ENCODE data around the gene AOX1.

The AOX1 gene

GRCh38 chr2:200616193-200616592 is 30.4 kb downstream of the AOX1 start:
- TF ChIP-seq POLR2AphosphoS5 (IDR thresholded peaks at IDR 0.05; ENCODE audit: low read depth) (no peak), SPI1 (IDR thresholded peaks at IDR 0.05; ENCODE audit: borderline replicate concordance, low read depth) (no peak), GABPA (IDR thresholded peaks at IDR 0.05; ENCODE audit: low read depth) (no peak), REST (IDR thresholded peaks at IDR 0.05; ENCODE audit: insufficient replicate concordance, low read depth) (no peak), CTCF (IDR thresholded peaks at IDR 0.05; ENCODE audit: insufficient read depth, low read length) (no peak)
- H3K27me3 ChIP-seq (ENCODE audit: insufficient read depth, poor library complexity, severe bottlenecking): no peaks in the 10 kb centered on the region
- no peak for DNase-seq (ENCODE audit: low read depth in 1 of 2, low spot score in 1 of 2)
- no peak overlapping the region for H3K27ac ChIP-seq (replicated peaks)
- H3K4me3 ChIP-seq (replicated peaks; ENCODE audit: insufficient read depth, low read length): no peak overlapping the region

GRCh38 chr2:200616656-200617055 is 30.8 kb downstream of the AOX1 start:
- Histone ChIP-seq H3K4me3 (replicated peaks; ENCODE audit: insufficient read depth, low read length) (no peak overlapping the region), H3K27me3 (ENCODE audit: insufficient read depth, poor library complexity, severe bottlenecking) (no peaks in the 10 kb centered on the region), H3K27ac (replicated peaks) (no peak overlapping the region)
- DNase-seq (ENCODE audit: low read depth in 1 of 2, low spot score in 1 of 2): no peak
- TF ChIP-seq CTCF (IDR thresholded peaks at IDR 0.05; ENCODE audit: insufficient read depth, low read length) (no peak), GABPA (IDR thresholded peaks at IDR 0.05; ENCODE audit: low read depth) (no peak), REST (IDR thresholded peaks at IDR 0.05; ENCODE audit: insufficient replicate concordance, low read depth) (no peak), POLR2AphosphoS5 (IDR thresholded peaks at IDR 0.05; ENCODE audit: low read depth) (no peak), SPI1 (IDR thresholded peaks at IDR 0.05; ENCODE audit: borderline replicate concordance, low read depth) (no peak)

- no peak for DNase-seq (ENCODE audit: low read depth in 1 of 2, low spot score in 1 of 2)
- 0 out of 2 replicates have a peak, but pooled peaks have one; percentile 35 for TF ChIP-seq SPI1 (IDR thresholded peaks at IDR 0.05; ENCODE audit: borderline replicate concordance, low read depth)
- no peak for TF ChIP-seq POLR2AphosphoS5 (IDR thresholded peaks at IDR 0.05; ENCODE audit: low read depth)
- TF ChIP-seq CTCF (IDR thresholded peaks at IDR 0.05; ENCODE audit: insufficient read depth, low read length): no peak
- Histone ChIP-seq H3K27me3 (ENCODE audit: insufficient read depth, poor library complexity, severe bottlenecking) (no peaks in the 10 kb centered on the region), H3K27ac (replicated peaks) (no peak overlapping the region), H3K4me3 (replicated peaks; ENCODE audit: insufficient read depth, low read length) (no peak overlapping the region)
Observed at GRCh38 chr2:200617156-200618053, 31.6 kb downstream of the AOX1 start.
